ENCODE data around the gene C9orf40.

Gene C9orf40

GRCh38 chr9:74958587-74958986, 5.9 kb upstream of the C9orf40 start:
- DNase-seq: no peak
- H3K27me3 ChIP-seq (replicated peaks in 2 of 5; ENCODE audit: control insufficient read depth in 4 of 5, insufficient read depth in 5 of 5, low read length in 4 of 5): no peaks in the 10 kb centered on the region
- H3K4me3 ChIP-seq (ENCODE audit: control insufficient read depth in 1 of 7, extremely low read depth in 1 of 7, insufficient read depth in 4 of 7, low read depth in 2 of 7, low read length in 6 of 7): no peak overlapping the region
- peaks cover 0 to 4% (median under 1%) of the 10 kb centered on the region in 4 experiments for H3K4me1 ChIP-seq (ENCODE audit: control extremely low read depth in 1 of 4, control insufficient read depth in 4 of 4, insufficient read depth in 4 of 4, low read length in 3 of 4)
- H3K36me3 ChIP-seq (ENCODE audit: control insufficient read depth in 4 of 4, insufficient read depth in 4 of 4, low read length in 3 of 4): peaks cover 0 to 7% (median 4%) of the 10 kb centered on the region in 4 experiments
- CTCF ChIA-PET: no interaction called here
- no peak overlapping the region for H3K27ac ChIP-seq (ENCODE audit: insufficient read depth in 1 of 2, low read depth in 1 of 2, low read length in 2 of 2, poor library complexity in 1 of 2, severe bottlenecking in 2 of 2)
- POLR2A ChIA-PET: no interaction called here
- H3K9me3 ChIP-seq (ENCODE audit: control extremely low read depth in 1 of 5, control insufficient read depth in 4 of 5, insufficient read depth in 2 of 5, low read depth in 1 of 5, low read length in 4 of 5): peaks cover 2 to 19% (median 8%) of the 10 kb centered on the region in 5 experiments

- ChIA-PET POLR2A (no interaction called here), CTCF (interaction anchor here (0.7 to 6.4 kb wide), 7 partner anchors 9 to 177 kb away, joined by 3 to 42 read pairs (median 6); no protein-coding TSS in a partner anchor)
- no peaks in the 10 kb centered on the region for H3K27me3 ChIP-seq (replicated peaks in 2 of 5; ENCODE audit: control insufficient read depth in 4 of 5, insufficient read depth in 5 of 5, low read length in 4 of 5)
- H3K36me3 ChIP-seq (ENCODE audit: control insufficient read depth in 4 of 4, insufficient read depth in 4 of 4, low read length in 3 of 4): peaks cover 0 to 2% (median 0%) of the 10 kb centered on the region in 4 experiments
- peaks cover 0 to 17% (median 10%) of the 10 kb centered on the region in 4 experiments for H3K4me1 ChIP-seq (ENCODE audit: control extremely low read depth in 1 of 4, control insufficient read depth in 4 of 4, insufficient read depth in 4 of 4, low read length in 3 of 4)
- peak overlapping the region in 6 of 7 experiments; percentile 65 to 95 (median 87) for H3K4me3 ChIP-seq (ENCODE audit: control insufficient read depth in 1 of 7, extremely low read depth in 1 of 7, insufficient read depth in 4 of 7, low read depth in 2 of 7, low read length in 6 of 7)
- peak overlapping the region in 1 of 2 experiments; percentile 79 for H3K27ac ChIP-seq (ENCODE audit: insufficient read depth in 1 of 2, low read depth in 1 of 2, low read length in 2 of 2, poor library complexity in 1 of 2, severe bottlenecking in 2 of 2)
- 73% methylated on average over 7 of the region's 8 CpGs for WGBS (ENCODE audit: insufficient coverage)
- no peak for DNase-seq
- no peaks in the 10 kb centered on the region for H3K9me3 ChIP-seq (ENCODE audit: control extremely low read depth in 1 of 5, control insufficient read depth in 4 of 5, insufficient read depth in 2 of 5, low read depth in 1 of 5, low read length in 4 of 5)
Measured at GRCh38 chr9:74953235-74953751, 581 bp upstream of the C9orf40 start.

DNA sequence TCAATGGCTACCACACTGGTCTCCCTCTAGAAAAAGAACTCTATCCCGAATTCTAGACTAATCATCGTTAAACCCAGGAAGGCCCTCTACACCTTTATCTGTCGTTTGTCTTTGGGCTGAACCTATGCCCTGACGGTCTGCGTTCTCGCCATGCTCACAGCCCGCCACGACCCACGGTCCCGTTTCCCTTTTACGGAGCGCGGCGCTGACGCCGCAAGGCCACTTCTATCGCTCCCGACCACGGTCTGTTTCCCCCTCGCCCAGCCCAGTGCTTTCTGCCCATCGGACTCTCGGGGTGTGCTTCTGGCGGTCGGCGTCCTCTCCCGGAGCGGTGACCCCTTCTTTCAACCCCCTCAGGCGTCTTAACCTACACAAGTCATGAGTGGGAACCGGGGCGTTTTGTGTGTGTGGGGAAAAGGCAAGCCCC, 974 bp downstream of the C9orf40 start:
- peaks cover 0 to 17% (median 10%) of the 10 kb centered on the region in 4 experiments for H3K4me1 ChIP-seq (ENCODE audit: control extremely low read depth in 1 of 4, control insufficient read depth in 4 of 4, insufficient read depth in 4 of 4, low read length in 3 of 4)
- CTCF ChIA-PET: interaction anchor here (0.6 to 6.4 kb wide), 11 partner anchors 8 to 1930 kb away, joined by 3 to 42 read pairs (median 5); partner anchors contain the start of gene TRPM6
- H3K27ac ChIP-seq (ENCODE audit: insufficient read depth in 1 of 2, low read depth in 1 of 2, low read length in 2 of 2, poor library complexity in 1 of 2, severe bottlenecking in 2 of 2): peak overlapping the region; percentile 40 to 84
- WGBS (ENCODE audit: insufficient coverage): 0% methylated on average over 22 of the region's 30 CpGs
- no peaks in the 10 kb centered on the region for H3K27me3 ChIP-seq (replicated peaks in 2 of 5; ENCODE audit: control insufficient read depth in 4 of 5, insufficient read depth in 5 of 5, low read length in 4 of 5)
- peak overlapping the region; percentile 83 to 95 (median 91) for H3K4me3 ChIP-seq (ENCODE audit: control insufficient read depth in 1 of 7, extremely low read depth in 1 of 7, insufficient read depth in 4 of 7, low read depth in 2 of 7, low read length in 6 of 7)
- peaks cover 0 to 2% (median 0%) of the 10 kb centered on the region in 4 experiments for H3K36me3 ChIP-seq (ENCODE audit: control insufficient read depth in 4 of 4, insufficient read depth in 4 of 4, low read length in 3 of 4)
- no peaks in the 10 kb centered on the region for H3K9me3 ChIP-seq (ENCODE audit: control extremely low read depth in 1 of 5, control insufficient read depth in 4 of 5, insufficient read depth in 2 of 5, low read depth in 1 of 5, low read length in 4 of 5)
- DNase-seq: peak; percentile 41 to 68 (median 59)
- POLR2A ChIA-PET: interaction anchor here (1.2 kb wide), 1 partner anchor 23 kb away, joined by 3 read pairs; no protein-coding TSS in a partner anchor

DNA sequence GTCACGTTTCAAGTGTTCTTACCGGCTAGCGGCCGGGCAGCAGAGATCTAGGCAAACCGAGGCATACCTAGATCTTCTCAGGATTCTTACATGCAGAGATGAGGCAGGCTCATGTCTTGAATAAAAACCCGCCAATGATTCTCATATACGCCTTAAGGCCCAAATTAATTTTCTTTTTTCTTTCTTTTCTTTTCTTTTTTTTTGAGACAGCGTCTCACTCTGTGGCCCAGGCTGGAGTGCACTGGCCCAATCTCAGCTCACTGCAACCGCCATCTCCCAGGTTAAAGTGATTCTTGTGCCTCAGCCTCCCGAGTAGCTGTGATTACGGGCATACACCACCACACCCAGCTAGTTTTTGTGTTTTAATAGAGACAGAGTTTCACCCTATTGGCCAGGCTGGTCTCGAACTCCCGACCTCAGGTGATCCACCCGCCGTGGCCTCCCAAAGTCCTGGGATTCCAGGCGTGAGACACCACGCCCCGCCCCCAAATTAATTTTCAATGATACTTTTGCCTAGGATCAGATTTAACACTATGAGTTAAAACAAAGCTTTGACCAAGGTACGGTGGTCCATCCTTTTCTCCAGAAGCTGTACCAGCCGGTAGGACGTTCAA, 1.5 kb downstream of the C9orf40 start:
- 74% methylated on average over 18 of the region's 21 CpGs for WGBS (ENCODE audit: insufficient coverage)
- Histone ChIP-seq H3K36me3 (ENCODE audit: control insufficient read depth in 4 of 4, insufficient read depth in 4 of 4, low read length in 3 of 4) (peaks cover 0 to 2% (median 0%) of the 10 kb centered on the region in 4 experiments), H3K4me1 (ENCODE audit: control extremely low read depth in 1 of 4, control insufficient read depth in 4 of 4, insufficient read depth in 4 of 4, low read length in 3 of 4) (peaks cover 0 to 17% (median 10%) of the 10 kb centered on the region in 4 experiments), H3K27ac (ENCODE audit: insufficient read depth in 1 of 2, low read depth in 1 of 2, low read length in 2 of 2, poor library complexity in 1 of 2, severe bottlenecking in 2 of 2) (peak overlapping the region in 1 of 2 experiments; percentile 84), H3K27me3 (replicated peaks in 2 of 5; ENCODE audit: control insufficient read depth in 4 of 5, insufficient read depth in 5 of 5, low read length in 4 of 5) (no peaks in the 10 kb centered on the region), H3K4me3 (ENCODE audit: control insufficient read depth in 1 of 7, extremely low read depth in 1 of 7, insufficient read depth in 4 of 7, low read depth in 2 of 7, low read length in 6 of 7) (peak overlapping the region in 6 of 7 experiments; percentile 83 to 95 (median 90)), H3K9me3 (ENCODE audit: control extremely low read depth in 1 of 5, control insufficient read depth in 4 of 5, insufficient read depth in 2 of 5, low read depth in 1 of 5, low read length in 4 of 5) (no peaks in the 10 kb centered on the region)
- POLR2A ChIA-PET: interaction anchor here (1.2 to 1.3 kb wide), 2 partner anchors 15 to 22 kb away, joined by 3 to 7 read pairs; no protein-coding TSS in a partner anchor
- DNase-seq: peak in 1 of 3 donors; percentile 10
- CTCF ChIA-PET: interaction anchor here (1.1 to 6.4 kb wide), 11 partner anchors 10 to 176 kb away, joined by 3 to 42 read pairs (median 5); partner anchors contain the start of gene TRPM6

DNA sequence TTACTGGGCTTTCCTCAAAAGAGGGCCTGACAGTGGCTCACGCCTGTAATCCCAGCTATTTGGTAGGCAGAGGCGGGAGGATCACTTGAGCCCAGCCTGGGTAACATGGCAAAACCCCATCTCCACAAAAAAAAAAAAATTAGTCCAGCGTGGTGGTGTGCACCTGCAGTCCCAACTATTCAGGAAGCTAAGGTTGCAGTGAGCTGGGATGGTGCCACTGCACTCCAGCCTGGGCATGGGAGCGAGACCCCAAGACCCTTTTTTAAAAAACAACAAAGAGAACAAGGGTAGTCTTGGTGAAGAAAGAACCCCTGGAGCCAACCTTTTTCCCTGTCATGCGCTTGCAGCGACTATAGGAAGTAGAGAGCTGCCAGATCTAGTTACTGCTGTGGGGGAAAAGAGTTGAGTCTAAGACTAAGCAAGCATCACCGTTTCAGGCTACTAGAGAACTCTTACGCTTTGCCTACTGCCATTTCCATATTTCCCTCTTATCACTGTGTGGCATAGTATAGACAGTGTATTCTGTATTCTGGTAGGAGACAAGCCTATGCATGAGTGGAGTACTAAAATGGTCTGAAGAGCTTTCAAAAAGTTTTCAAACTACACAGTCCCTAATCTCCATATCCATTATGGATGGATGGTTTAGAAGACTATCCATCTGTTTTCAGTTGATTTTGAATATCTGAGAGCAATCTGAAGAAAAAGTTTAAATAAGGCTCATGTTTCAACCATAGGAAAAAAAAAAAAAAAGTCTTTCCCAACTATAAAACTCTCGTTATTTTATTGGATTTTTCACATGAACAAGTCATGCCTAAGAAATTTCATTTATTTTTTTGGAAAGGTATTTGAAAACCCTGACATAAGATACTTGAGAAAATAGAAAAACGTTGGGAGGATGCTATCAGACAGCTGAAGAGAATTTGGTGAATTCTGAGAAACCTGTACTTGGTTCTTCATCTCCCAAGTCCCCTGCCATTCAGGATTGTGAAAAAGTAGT, 2.6 kb downstream of the C9orf40 start:
- Histone ChIP-seq H3K36me3 (ENCODE audit: control insufficient read depth in 4 of 4, insufficient read depth in 4 of 4, low read length in 3 of 4) (peaks cover 0 to 2% (median 0%) of the 10 kb centered on the region in 4 experiments), H3K9me3 (ENCODE audit: control extremely low read depth in 1 of 5, control insufficient read depth in 4 of 5, insufficient read depth in 2 of 5, low read depth in 1 of 5, low read length in 4 of 5) (no peaks in the 10 kb centered on the region), H3K27me3 (replicated peaks in 2 of 5; ENCODE audit: control insufficient read depth in 4 of 5, insufficient read depth in 5 of 5, low read length in 4 of 5) (no peaks in the 10 kb centered on the region), H3K27ac (ENCODE audit: insufficient read depth in 1 of 2, low read depth in 1 of 2, low read length in 2 of 2, poor library complexity in 1 of 2, severe bottlenecking in 2 of 2) (no peak overlapping the region), H3K4me3 (ENCODE audit: control insufficient read depth in 1 of 7, extremely low read depth in 1 of 7, insufficient read depth in 4 of 7, low read depth in 2 of 7, low read length in 6 of 7) (no peak overlapping the region), H3K4me1 (ENCODE audit: control extremely low read depth in 1 of 4, control insufficient read depth in 4 of 4, insufficient read depth in 4 of 4, low read length in 3 of 4) (peaks cover 0 to 17% (median 10%) of the 10 kb centered on the region in 4 experiments)
- ChIA-PET CTCF (interaction anchor here (0.6 to 2.2 kb wide), 4 partner anchors 38 to 175 kb away, joined by 3 to 8 read pairs (median 4); no protein-coding TSS in a partner anchor), POLR2A (interaction anchor here (1.3 kb wide), 1 partner anchor 14 kb away, joined by 7 read pairs; no protein-coding TSS in a partner anchor)
- WGBS (ENCODE audit: insufficient coverage): 96% methylated on average over 5 of the region's 10 CpGs
- DNase-seq: no peak

- H3K27me3 ChIP-seq (replicated peaks in 2 of 5; ENCODE audit: control insufficient read depth in 4 of 5, insufficient read depth in 5 of 5, low read length in 4 of 5): no peaks in the 10 kb centered on the region
- peaks cover 0 to 17% (median 10%) of the 10 kb centered on the region in 4 experiments for H3K4me1 ChIP-seq (ENCODE audit: control extremely low read depth in 1 of 4, control insufficient read depth in 4 of 4, insufficient read depth in 4 of 4, low read length in 3 of 4)
- POLR2A ChIA-PET: no interaction called here
- H3K27ac ChIP-seq (ENCODE audit: insufficient read depth in 1 of 2, low read depth in 1 of 2, low read length in 2 of 2, poor library complexity in 1 of 2, severe bottlenecking in 2 of 2): no peak overlapping the region
- H3K4me3 ChIP-seq (ENCODE audit: control insufficient read depth in 1 of 7, extremely low read depth in 1 of 7, insufficient read depth in 4 of 7, low read depth in 2 of 7, low read length in 6 of 7): no peak overlapping the region
- peaks cover 0 to 2% (median 0%) of the 10 kb centered on the region in 4 experiments for H3K36me3 ChIP-seq (ENCODE audit: control insufficient read depth in 4 of 4, insufficient read depth in 4 of 4, low read length in 3 of 4)
- peak in 2 of 3 donors; percentile 35 to 58 for DNase-seq
- H3K9me3 ChIP-seq (ENCODE audit: control extremely low read depth in 1 of 5, control insufficient read depth in 4 of 5, insufficient read depth in 2 of 5, low read depth in 1 of 5, low read length in 4 of 5): no peaks in the 10 kb centered on the region
- 83% methylated on average over 1 of the region's 2 CpGs for WGBS (ENCODE audit: insufficient coverage)
- CTCF ChIA-PET: interaction anchor here (2.2 kb wide), 1 partner anchor 173 kb away, joined by 8 read pairs; no protein-coding TSS in a partner anchor
Measured at GRCh38 chr9:74948937-74949336, 3.8 kb downstream of the C9orf40 start.
